GM18870 (cell line): ENCODE measurements around the gene COX11.

ENCODE experiments used
- ATAC-seq: cut with Tn5 transposase; IDR thresholded peaks from one replicate; pipeline ENCODE4 v1.9.1; 2021; ENCODE audit warnings: moderate library complexity; ENCODE audit not compliant: unreplicated experiment

COX11 gene

DNA sequence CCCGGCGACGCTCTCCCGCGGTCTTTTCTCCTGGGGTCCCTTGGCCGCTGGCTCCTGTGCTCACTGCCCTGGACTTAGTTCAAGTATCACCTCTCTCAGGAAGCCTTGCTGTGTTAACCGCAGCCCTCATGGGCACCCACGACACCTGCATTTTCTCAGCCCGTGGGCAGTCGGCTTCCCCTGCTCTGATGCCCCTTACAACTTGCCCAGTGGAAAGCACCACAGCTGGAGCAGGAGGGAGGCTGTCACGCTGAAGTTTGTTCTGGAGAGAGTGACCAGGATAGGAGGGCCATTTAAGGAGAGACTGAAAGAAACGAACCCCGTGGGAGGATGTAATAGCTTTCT is 506 bp upstream of the COX11 start:
- ATAC-seq = peak; percentile 22

- peak; percentile 24 for ATAC-seq
These were observed 713 bp downstream of the COX11 start for GRCh38 chr17:54967621-54968261.

- ATAC-seq = no peak
These were observed 11.7 kb downstream of the COX11 start for GRCh38 chr17:54956791-54957190.

- ATAC-seq = no peak
These were observed 17.2 kb downstream of the COX11 start for GRCh38 chr17:54951286-54951685.

GRCh38 chr17:54950116-54950515 is 18.3 kb downstream of the COX11 start:
- ATAC-seq = no peak

GRCh38 chr17:54948380-54948779 is 20.1 kb downstream of the COX11 start:
- peak; percentile 62 for ATAC-seq

GRCh38 chr17:54947396-54947795 is 21.1 kb downstream of the COX11 start:
- ATAC-seq = no peak

DNA sequence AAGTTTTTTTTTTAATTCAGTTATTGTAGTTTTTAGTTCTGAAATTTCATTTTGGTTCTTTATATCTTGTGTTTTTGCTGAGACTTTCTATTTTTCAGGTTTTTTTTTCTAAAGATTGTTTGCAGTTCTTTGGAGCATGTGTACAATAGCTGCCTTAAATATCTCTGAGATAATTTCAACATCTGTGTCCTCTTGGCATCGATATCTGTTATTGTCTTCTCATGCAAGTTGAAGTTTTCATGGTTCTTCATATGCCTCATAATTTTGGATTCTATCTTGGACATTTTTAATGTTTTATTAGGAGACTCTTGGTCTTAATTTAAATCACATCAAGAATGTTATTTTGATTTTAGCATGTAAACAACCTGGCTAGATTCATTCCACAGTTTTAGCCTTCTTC is 22.8 kb downstream of the COX11 start:
- ATAC-seq = no peak

DNA sequence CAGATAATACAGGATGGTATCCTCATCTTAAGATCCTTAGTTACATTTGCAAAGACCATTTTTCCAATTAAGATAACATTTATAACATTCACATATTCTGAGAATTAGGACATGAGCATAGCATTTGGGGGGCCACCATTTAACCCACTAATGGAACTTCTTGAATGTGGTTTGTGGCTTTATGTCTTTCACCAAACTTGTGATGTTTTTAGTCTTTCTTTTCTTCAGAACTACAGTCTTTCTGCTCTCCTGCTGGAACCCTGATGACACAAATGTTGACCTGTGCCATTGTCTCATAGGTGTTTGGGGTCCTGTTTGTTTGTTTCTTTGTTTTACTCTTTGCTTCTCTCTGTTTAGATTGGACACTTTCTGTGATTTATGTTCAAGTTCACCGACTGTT is 23.2 kb downstream of the COX11 start:
- ATAC-seq = no peak

DNA sequence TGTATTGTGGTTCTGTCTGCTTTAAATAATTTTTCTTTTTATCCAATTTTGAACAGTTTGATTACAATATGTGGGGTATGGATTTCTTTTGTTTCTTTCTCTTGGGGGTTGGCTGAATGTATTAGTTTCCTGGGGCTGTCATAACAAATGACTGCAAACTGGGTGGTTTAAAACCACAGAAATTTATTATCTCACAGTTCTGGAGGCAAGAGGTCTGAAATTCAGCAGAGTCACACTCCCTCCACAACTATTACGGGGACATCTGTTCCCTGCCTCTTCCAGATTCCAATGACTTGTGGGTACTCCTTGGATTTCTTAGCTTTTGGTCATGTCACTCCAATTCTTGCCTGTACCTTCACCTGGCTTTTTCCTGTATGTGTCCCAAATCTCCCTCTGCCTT is 23.7 kb downstream of the COX11 start:
- ATAC-seq = no peak

DNA sequence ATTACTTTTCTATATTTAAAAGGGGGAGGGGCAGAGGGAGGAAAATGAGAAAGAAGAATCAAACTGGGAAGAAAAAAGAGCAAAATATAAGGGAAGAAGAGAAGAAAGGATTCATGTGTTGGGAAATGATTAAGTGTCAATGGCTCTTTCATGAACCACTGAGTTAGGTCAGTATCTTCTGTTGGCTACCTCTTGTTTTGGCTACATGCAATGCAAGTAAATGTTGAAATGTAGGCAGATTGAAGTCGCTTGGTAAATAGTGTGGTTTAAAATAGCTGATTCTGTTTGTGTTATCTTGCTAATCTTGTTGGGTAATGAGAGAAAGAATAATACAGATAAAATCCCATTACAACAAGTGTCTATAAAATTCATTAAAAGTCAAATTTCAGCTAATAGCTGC is 27.2 kb downstream of the COX11 start:
- ATAC-seq = no peak

GRCh38 chr17:54937426-54937825 is 31.0 kb downstream of the COX11 start:
- ATAC-seq = no peak

DNA sequence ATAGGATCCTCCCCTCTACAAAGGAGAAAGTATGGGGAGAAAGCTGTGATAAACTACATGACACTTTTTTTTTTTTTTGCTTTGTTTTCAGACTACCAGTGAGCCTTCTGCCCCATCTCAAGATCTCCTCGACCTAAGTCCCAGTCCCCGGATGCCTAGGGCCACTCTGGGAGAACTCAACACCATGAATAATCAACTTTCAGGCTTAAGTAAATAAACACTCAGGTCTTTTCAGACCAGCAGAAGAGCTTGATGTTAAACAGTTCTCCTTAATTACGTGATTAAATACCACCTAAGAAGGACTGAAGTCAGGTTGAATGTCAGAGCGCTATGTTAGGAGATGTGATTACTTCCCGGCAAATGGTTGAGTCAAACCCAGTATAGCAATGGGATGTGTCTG is 31.4 kb downstream of the COX11 start:
- no peak for ATAC-seq

DNA sequence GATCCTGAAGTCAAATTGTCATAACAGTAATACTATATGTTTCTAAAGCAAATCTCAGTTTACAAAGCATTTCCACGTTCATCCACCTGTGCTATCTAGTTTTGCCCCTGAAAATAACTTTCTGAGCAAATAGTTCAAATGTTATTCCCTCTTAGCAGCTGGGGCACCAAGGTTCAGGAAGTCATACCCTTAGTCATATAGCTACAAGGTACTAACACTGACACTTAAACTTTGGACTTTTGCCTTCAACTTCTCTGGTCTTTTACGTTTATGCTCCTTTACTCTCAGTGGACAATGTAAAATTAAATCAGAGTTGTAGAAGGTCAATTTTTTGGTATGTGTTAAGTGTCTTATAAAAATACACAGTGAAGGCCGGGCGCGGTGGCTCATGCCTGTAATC is 33.0 kb downstream of the COX11 start:
- ATAC-seq = no peak

DNA sequence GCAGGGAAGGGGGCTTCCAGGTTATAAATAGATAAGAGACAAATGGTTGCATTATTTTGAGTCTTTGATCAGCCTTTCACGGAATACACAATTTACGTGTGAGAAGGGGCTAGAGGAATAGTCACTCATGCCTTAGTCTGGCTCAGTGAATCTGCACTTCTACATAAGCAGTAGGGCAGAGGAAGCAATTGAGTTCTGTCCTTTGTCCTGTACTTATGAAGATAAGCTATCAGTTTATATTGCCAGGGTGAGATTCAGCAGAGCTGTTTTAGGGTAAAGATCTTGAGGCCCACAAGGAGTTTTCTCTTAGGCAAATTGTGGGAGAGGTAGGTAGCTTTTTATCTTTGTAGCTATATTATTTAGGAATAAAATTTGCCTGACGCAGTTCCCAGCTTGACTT is 34.5 kb downstream of the COX11 start:
- no peak for ATAC-seq

DNA sequence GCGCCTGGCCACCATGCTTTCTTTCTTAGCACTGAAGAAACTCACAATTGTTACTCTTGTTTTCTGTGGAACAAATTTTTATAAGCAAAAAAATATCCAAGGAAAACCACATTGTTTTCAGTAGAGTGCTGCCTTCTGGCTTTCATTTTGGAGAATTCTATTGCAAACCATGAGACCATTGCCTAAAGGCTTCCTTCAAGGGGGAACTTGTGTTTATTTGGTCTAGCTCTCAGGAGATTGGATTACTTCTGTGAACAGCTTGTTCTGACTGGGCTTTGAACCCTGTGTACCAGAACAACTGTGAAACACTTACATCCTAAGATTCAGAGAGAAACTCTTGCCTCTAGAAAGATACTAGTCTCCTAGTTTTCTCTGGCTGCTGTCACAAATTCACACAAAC is 35.7 kb downstream of the COX11 start:
- no peak for ATAC-seq

GRCh38 chr17:54927525-54927924 is 40.9 kb downstream of the COX11 start:
- no peak for ATAC-seq

DNA sequence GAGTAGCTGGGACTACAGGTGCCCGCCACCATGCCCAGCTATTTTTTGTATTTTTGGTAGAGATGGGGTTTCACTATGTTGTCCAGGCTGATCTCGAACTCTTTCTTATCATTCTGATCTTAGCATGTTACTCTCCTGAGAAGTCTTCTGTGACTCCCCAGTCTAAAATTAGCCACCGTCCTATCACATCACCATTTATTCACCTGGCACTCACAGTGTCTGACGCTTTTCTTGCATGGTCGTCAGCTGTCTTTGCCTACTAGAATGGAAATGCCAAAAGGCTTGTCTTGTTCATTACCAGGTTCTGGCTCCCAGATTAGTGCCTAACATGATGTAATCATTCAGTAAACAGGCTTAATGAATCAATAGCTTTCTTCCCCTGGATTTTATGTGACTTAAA is 44.0 kb downstream of the COX11 start:
- no peak for ATAC-seq

- no peak for ATAC-seq
These were observed 47.6 kb downstream of the COX11 start for GRCh38 chr17:54920819-54921218.

GRCh38 chr17:54919425-54919824 is 49.0 kb downstream of the COX11 start:
- ATAC-seq = no peak

DNA sequence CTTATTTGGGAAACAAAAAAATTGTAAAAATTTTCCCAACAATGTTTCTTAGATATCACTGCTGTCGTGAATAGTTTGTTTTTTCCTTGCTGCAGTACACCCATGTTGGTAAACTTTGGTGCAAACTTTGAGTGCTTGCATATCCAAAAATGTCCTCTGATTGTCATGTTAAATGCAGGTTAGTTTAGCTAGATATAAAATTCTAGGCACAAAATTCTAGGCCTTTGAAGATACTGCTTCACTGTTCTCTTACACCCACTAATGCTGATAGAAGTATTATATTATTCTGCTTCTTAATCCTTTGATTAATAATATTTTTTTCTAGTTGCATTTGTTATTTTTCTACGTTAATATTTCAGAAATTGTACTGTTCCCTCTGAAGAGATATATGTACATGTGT is 51.7 kb downstream of the COX11 start:
- ATAC-seq = no peak
